Measurements from ENCODE around the gene ZRSR2.
"Not testable (repeated sequence)": the region's sequence is repeated elsewhere in the genome, so short reads cannot be mapped to it uniquely, and the experiment has no call there.

Gene ZRSR2

GRCh38 chrX:15816886-15817285, 26.6 kb downstream of the ZRSR2 start:
- DNase-seq (ENCODE audit: low read depth) = no peak
- no peak overlapping the region for H3K4me3 ChIP-seq (ENCODE audit: low read length)
- TF ChIP-seq, protein P1, sequence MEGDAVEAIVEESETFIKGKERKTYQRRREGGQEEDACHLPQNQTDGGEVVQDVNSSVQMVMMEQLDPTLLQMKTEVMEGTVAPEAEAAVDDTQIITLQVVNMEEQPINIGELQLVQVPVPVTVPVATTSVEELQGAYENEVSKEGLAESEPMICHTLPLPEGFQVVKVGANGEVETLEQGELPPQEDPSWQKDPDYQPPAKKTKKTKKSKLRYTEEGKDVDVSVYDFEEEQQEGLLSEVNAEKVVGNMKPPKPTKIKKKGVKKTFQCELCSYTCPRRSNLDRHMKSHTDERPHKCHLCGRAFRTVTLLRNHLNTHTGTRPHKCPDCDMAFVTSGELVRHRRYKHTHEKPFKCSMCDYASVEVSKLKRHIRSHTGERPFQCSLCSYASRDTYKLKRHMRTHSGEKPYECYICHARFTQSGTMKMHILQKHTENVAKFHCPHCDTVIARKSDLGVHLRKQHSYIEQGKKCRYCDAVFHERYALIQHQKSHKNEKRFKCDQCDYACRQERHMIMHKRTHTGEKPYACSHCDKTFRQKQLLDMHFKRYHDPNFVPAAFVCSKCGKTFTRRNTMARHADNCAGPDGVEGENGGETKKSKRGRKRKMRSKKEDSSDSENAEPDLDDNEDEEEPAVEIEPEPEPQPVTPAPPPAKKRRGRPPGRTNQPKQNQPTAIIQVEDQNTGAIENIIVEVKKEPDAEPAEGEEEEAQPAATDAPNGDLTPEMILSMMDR (conservative IDR thresholded peaks at IDR 0.05; ENCODE audit: low read depth, low read length) = no peak

DNA sequence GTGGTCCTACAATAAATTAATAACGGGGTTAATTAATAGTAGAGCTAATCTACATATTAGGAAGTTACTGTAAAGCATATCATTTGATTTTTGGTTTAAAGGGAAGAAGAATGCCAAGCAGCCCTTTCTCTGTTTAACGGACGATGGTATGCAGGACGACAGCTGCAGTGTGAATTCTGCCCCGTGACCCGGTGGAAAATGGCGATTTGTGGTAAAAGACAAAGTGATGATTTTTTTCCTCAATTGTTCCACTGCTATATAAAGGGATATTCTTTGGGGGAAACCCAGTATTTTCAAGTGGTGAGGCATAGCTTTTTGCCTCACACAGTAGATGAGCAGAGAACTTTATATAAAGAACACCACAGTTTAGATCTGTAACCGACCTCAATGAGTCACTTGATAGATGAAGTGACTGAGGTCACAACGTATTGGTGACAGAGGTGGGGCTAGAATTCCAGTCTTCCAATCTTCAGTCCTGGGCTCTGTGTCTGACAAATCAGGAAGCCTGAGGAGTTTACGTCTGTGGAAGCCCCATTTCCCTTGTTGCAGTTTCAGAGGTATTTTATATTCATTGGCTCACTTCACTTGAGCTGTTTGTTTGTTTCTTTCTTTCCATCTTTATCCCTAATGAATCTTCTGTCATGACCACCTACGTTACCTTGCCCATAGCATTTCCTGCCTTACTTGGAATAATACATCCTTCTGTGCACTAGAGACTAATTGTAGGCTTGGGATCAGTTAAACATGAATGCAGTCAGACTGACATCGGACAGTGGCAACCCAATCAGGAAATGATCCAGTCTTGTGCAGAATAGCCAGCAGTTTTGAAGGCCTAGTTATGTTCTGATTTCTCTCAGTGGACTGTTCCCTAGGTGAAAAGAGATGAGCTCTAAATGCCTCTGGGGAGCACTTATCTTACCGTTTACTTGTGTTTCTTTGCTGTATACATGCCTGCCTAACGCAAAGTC, 30.1 kb downstream of the ZRSR2 start:
- no peak overlapping the region for H3K4me3 ChIP-seq (ENCODE audit: low read length)
- DNase-seq (ENCODE audit: low read depth) = no peak
- TF ChIP-seq, protein P1 (conservative IDR thresholded peaks at IDR 0.05; ENCODE audit: low read depth, low read length) = no peak

DNA sequence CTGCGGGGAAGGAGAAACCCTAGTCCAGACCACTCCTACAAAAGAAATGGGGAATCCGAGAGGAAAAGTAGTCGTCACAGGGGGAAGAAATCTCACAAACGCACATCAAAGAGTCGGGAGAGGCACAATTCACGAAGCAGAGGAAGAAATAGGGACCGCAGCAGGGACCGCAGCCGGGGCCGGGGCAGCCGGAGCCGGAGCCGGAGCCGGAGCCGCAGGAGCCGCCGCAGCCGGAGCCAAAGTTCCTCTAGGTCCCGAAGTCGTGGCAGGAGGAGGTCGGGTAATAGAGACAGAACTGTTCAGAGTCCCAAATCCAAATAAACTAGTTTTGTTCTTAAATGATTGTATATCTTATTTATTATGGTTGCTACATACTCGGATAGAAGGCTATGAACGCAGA, 32.6 kb downstream of the ZRSR2 start:
- TF ChIP-seq, protein P1 (conservative IDR thresholded peaks at IDR 0.05; ENCODE audit: low read depth, low read length) = no peak

DNA sequence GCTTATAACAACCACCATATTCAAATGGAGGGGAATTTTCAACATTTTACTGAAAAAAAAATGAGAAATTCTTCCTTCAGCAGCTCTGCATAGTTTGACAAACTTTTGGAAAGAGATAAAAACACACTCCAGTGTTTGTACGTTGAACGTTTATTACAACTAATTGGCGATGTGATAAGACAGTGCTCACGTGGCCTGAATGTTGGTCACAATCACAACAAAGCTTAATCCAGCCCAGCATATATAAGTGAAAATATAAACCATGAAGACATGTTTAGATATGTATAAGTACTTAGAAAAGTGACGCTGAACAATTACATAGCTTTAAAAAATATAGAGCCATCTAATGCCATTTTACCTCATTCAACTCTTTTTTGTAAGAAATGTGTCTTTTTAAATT, 35.7 kb downstream of the ZRSR2 start:
- TF ChIP-seq, protein P1 (conservative IDR thresholded peaks at IDR 0.05; ENCODE audit: low read depth, low read length) = no peak

More for the DNA sequence above, 32.6 kb downstream of the ZRSR2 start:
- no peak for DNase-seq (ENCODE audit: low read depth)
- H3K4me3 ChIP-seq (ENCODE audit: low read length) = no peak overlapping the region

DNA sequence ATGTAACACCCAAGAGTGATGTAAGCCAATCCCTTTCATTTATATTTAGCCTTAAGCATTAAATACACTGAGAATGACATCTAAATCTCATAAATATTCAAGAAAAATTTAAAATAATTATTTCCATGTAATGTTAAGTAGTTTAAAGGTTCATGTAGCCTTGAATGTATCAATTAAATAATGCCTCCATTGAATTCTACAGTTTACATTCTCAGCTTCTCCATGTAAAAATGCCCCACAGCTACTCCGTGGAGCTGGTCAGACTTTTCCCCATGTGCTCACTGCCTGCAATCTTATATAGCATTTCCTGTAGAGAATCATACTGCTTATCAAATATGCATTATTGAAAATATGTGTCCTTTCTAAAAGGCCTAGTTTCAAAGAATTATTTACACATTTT, 38.9 kb downstream of the ZRSR2 start:
- no peak overlapping the region for H3K4me3 ChIP-seq (ENCODE audit: low read length)
- DNase-seq (ENCODE audit: low read depth) = no peak
- TF ChIP-seq, protein P1 (conservative IDR thresholded peaks at IDR 0.05; ENCODE audit: low read depth, low read length) = no peak

More for the DNA sequence above, 35.7 kb downstream of the ZRSR2 start:
- H3K4me3 ChIP-seq (ENCODE audit: low read length) = no peak overlapping the region
- no peak for DNase-seq (ENCODE audit: low read depth)

- not testable (repeated sequence) for H3K4me3 ChIP-seq (ENCODE audit: low read length); DNase-seq (ENCODE audit: low read depth)
Measured at GRCh38 chrX:15831347-15831746, 41.1 kb downstream of the ZRSR2 start.

DNA sequence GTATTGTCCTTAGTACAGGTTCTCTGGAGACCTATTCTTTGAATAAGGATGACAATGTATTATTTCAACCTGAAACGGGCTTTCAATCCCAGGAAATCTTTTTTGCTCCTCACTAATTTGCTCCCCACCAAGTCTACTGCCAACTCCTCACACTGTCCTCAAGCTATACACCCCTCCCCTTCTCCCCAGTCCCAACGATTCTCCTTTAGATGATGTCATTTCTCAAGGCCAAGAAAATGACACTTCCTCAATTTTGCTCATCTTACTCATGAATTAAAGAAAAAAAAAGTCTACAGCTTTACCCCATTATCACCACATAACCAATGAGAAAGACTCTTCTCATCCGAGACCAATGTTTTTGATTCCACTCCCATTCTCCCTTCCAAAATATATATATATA, 43.8 kb downstream of the ZRSR2 start:
- no peak overlapping the region for H3K4me3 ChIP-seq (ENCODE audit: low read length)
- TF ChIP-seq, protein P1 (conservative IDR thresholded peaks at IDR 0.05; ENCODE audit: low read depth, low read length) = no peak
- DNase-seq (ENCODE audit: low read depth) = no peak

All from retinal pigment epithelial cell (primary cell).